HuH-7 (cell line): ENCODE results near the gene ANKRD16.
"Not testable (repeated sequence)": the region's sequence is repeated elsewhere in the genome, so short reads cannot be mapped to it uniquely, and the experiment has no call there.

Source experiments
- DNase-seq: peaks from one replicate; pipeline ENCODE4 v3.0.0; 2011; ENCODE audit warnings: low spot score

Gene ANKRD16

DNA sequence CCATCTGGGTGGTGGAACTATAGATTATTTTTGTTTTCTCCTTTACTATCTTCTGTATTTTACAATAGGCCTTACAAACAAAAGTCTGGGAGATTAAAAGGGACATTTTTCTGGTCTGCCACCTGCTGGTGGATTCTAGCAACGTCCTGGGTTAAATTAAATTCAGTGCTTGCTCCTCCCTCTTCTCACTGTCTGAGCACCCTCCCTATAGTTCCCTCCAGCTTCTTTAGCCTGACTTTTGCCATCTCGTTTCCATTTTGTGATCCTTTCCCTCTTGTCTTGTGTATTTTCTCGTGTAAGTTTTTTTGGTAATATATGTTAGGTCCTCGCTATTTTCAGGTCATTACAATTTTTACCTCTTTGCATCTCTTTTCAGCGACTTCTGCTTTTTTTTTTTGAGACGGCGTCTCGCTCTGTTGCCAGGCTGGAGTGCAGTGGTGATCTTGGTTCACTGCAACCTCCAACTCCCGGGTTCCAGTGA, 16.1 kb downstream of the ANKRD16 start:
- DNase-seq = peak; percentile 73

DNA sequence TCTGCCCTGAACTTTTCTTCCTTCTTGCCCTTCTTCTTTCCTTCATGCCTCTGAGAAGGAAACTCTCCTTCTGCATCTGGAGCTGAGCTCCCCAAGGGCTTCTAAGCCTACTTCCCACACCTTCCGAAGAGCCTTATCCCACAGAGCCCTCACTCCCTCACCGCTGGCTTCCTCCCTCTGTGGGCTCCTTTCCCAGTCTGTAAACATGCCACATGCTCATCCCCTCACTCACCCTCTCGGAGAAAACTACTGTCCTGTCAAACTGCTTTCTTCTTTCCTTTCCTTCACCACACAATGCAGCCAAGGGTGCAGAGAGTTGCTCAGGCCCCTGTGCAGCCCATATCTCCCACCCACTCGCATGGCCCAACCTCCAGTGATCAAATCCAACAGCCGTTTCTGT, 18.1 kb downstream of the ANKRD16 start:
- DNase-seq = no peak

DNA sequence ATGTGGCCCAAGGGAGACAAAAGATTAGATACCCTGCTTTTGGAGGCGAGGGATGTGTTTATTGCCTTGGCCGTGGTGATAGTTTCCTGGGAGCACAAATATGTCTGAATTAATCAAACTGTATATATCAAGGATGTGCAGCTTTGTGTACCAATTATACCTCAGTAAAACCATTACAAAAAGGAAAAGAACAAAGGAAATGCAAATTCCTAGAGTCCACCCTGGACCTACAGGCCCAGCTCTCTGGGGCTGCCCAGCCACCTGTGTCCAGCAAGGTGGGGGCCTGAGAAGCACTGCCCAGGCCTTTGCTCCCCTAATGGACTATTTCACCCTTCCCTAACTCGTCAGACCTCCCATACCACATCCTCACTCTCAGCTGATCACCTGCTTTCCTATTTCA, 20.5 kb downstream of the ANKRD16 start:
- no peak for DNase-seq

DNA sequence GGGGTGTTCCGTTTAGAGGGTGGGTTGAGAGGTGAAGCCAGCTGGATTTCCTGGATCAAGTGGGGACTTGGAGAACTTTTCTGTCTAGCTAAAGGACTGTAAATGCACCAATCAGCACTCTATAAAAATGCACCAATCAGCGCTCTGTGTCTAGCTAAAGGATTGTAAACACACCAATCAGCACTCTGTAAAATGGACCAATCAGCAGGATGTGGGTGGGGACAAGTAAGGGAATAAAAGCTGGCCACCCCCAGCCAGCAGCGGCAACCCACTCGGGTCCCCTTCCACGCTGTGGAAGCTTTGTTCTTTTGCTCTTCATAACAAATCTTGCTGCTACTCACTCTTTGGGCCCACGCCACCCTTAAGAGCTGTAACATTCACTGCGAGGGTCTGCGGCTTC, 21.3 kb downstream of the ANKRD16 start:
- DNase-seq = not testable (repeated sequence)

DNA sequence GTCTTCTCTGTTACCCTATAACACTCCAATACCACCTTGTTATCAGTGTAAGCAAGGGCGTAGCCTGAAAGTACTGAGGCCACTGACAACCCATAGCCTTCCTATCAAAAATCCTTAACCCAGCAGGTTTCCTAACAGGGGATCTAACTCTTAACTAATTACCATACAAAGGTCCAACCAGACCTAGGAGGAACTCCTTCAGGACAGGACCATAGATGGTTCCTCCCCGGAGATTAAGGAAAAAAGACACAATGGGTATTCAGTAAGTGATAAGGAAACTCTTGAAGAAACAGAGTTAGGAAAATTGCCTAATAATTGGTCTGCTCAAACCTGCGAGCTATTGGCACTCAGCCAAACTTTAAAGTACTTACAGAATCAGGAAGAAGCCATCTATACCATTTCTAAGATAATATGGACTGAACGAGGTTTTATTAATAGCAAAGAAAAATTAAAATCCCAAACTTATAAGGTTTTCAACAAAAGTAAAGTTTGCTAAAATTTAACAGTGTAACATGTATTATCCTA, 22.5 kb downstream of the ANKRD16 start:
- DNase-seq = not testable (repeated sequence)

DNA sequence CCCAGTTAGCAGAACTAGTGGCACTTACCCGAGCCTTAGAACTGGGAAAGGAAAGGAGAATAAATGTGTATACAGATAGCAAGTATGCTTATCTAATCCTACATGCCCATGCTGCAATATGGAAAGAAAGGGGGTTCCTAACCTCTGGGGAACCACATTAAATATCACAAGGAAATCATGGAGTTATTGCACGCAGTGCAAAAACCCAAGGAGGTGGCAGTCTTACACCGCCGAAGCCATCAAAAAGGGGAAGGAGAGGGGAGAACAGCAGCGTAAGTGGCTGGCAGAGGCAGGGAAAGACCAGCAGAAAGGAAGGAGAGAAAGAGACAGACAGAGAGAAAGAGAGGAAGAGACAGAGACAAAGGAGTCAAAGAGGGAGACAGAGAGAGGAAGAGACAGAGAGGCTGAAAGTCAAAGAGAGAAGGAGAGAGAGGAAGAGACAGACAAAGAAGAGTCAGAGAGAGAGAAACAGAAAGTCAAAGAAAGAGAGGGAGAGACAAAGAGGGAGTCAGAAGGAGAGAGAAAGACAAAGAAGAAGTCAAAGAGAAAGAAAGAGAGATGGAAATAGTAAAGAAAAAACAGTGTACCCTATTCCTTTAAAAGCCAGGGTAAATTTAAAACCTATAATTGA, 23.1 kb downstream of the ANKRD16 start:
- DNase-seq = not testable (repeated sequence)

DNA sequence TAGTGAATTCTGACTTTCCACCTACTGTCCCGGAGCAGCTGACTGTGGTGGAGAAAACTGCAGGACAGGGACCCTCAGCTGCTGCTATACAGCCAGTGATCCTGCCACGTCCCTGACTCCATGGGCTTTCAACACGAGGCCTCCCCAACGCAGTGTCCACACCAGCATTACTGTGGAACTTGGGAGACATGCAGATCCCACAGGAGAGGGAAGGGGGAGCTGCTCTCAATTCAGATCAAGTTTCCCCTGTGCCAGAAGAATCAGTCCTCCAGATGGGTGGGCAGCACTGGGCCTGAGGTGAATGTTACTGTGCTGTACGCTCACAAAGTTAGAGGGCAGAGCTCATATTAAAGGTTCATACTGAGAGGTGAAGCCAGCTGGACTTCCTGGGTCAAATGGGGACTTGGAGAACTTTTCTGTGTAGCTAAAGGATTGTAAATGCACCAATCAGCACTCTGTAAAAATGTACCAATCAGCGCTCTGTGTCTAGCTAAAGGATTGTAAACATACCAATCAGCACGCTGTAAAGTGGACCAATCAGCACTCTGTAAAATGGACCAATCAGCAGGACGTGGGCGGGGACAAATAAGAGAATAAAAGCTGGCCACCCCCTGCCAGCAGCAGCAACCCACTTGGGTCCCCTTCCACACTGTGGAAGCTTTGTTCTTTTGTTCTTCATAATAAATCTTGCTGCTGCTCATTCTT, 26.6 kb downstream of the ANKRD16 start:
- DNase-seq = not testable (repeated sequence)

DNA sequence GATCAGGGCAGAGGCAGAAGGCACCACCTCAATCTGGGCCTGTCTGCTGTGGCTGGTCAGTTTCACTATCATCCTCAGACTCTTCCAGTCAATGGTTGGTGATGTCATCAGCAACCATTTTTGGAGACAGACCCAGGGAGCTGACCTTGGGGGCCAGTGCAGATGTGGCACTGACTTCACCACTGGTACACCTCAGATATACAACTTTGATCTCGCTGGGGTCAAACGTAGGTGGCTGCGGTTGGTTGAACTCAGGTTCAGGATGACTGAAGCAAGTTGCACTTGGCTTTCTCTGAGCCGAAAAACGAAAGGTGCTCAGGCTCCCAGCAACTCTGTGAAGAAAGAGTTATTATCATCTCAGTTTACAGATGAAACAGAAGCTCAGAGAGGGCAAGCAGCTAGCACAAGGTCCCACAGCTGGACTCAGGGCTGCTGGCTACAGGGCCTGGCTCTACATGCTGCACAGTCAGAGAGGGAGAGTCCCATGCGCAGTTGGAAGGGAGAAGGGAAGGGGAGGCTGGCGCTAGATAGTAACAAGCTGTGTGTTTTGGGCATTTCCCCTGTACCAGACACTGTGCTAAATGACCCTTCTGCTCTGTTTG, 27.2 kb downstream of the ANKRD16 start:
- no peak for DNase-seq

DNA sequence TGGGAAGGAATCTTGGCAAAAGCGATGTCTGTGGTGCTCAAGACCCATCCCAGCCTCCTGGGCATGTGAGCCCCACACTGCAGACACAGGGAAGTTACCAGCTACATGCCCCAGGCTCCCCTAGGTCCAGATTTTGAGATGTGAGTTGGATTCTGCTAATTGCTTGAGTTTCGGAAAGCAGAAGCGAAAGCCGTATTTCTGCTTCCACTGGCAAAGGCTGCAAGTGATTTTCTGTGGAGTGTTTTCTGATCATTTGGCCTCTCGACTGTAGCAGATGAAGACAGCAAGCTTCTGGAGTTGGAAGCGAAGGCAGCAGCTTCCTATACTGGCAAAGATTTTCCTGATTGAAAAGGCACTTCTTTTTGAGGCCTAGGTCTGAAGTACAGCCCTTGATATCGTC, 29.6 kb downstream of the ANKRD16 start:
- no peak for DNase-seq

DNA sequence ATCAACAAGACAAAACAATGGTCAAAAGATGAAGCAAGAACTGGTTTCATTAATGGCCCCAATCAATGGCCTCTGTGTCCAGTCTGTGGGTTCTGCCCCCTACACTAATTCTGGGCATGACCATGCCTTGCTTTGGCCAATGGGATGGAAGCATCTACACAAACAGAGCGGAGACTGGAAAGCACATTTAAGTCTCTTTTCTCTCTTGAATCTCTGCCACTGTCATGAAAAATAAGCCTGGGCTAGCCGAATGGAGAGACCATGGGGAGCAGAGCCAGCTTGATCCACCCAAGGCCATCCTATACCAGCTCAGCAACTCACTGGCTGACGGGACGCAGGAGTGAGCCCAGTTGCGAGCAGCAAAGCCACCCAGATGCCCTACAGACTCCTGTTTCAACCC, 30.9 kb downstream of the ANKRD16 start:
- DNase-seq = no peak

DNA sequence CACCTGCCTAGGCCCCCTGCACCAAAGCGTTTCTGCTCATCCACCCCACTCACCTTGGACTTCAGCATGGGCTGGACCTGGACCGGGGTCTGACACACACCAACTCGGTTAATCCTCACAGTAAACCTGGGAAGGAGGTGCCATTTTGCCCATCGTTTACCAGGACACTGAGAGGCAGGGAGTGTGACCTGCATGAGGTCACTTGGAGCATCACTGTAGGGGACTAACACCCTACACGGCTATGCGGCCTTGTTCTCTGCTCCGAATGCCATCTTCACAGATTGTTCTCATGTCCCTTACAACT, 33.0 kb downstream of the ANKRD16 start:
- DNase-seq = no peak

DNA sequence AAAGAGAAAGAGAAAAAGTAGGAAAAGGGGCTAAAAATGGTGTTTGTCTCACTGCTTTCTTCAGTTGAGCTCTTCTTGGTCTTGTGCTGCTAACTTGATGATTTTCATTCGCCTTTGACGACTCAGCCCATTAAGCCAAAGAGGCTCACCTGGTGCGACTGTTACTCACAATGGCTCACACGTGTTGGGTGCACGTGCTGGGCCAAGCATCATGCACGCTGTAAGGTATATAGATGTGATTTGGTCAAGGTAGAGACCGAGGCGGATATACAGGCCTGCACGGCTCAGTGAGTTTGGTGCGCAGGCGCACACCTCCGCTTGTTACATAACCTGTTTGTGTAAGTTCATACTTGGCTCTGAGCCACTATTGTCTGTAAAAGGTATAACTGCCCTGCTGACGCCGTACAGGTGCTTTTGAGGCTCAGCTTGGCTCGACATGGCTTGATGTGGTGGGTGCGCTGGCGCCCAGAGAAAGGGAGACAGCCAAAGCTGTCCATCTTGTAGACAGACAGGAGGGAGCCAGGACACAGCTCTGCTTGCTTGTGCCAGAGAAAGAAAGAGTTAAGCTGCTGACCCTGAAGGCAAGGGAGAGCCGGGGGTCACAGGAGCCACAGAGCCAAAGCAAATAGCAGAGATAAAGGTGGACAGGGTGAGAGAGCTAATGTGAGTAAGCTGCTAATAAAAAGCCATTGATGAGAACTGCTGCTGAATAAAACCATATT, 33.6 kb downstream of the ANKRD16 start:
- no peak for DNase-seq

DNA sequence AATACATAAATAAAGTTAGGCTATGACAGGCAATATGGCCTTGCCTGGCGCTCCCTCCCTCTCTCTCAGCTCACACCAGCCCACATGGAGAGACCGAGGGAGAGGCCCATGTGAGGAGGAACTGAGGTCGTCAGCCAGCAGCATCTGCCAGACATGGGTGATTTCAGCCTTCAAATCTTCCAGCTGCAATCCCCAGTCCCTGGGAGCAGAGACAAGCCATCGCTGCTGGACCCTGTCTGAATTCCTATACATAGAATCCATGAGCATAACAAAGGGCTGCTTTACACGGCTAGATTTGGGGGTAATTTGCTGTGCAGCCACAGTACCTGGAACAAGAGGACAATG, 35.6 kb downstream of the ANKRD16 start:
- no peak for DNase-seq

DNA sequence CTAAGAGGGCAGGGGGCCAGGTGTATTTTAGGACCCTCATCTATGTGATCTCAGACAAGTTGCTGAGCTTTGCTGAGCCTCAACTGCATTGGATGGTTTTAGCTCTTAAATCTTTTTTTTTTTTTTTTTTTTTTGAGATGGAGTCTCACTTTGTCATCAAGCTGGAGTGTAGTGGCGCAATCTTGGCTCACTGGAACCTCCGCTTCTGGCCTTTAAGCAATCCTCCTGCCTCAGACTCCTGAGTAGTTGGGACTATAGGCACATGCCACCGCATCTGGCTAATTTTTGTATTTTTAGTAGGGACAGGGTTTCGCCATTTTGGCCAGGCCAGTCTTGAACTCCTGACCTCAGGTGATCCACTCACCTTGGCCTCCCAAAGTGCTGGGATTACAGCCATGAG, 43.0 kb downstream of the ANKRD16 start:
- DNase-seq = not testable (repeated sequence)

DNA sequence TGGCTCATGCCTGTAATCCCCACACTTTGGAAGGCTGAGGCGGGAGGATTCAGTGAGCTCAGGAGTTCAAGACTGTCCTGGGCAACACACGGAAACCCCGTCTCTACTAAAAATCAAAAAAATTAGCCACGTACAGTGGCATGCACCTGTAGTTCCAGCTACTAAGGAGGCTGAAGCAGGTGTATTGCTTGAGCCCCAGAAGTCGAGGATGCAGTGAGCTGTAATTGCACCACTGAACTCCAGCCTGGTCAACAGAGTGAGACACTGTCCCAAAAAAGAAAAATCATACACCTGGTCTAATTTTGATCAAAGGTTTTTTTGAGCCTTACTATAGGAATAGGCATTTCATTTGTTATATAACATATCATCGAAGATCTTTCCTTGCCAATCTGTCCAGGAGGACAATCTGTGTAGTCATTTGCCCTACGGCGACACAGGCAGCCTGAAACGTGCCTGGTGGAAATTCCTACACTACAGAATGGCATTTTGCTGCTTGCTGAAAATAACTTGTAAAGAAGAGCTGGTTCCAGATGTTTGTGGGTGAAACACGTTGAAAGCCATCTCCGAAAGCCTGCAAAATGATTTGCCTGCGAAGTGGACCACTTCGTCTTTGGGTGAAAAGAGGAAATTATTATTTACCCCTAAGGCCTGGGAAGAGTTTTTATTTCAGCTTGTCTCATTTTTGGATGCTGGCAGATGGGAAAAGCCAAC, 45.2 kb downstream of the ANKRD16 start:
- DNase-seq = no peak

DNA sequence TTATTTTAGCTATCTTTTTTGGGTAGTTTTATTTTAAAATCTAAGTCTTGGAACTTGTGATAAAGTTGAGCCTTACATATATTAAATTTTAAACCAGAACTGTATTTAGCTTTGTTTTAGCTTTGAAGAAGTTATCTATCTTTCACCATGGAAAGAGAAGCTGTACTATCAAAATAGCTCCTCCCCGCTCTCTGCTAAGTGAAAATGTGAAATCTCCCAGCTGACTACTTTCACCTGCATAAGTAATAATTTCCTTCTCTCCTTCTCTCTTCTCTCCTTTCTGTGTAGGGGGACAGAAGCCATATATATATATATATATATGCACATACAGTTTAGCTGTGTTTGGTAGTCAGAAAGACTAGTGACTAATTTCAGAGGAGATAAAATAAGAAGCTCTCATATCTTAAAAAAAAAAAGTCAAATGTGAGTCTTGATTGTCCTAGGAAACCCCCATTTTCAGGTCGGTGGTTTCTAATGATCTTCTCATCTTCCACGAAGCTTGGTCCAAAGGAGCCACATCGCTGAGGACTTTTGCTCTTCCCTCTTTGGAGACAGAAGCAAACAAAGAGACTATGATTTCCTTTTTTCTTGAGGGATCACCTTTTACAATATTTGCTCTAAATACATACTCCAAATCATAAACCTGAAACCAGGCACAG, 45.9 kb downstream of the ANKRD16 start:
- no peak for DNase-seq

DNA sequence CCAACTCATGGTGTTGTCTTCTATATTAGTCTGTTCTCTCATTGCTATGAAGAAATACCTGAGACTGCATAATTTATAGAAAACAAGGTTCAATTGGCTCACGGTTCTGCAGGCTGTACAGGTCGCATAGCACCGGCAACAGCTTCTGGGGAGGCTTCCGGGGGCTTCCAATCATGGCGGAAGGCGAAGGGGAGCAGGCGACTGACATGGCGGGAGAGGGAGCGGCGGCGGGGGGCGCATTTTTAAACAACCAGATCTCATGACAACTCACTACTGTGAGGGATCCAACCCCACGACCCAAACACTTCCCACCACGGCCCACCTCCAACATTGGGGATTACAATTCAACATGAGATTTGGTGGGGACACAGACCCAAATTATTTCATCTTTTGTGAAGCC, 47.7 kb downstream of the ANKRD16 start:
- DNase-seq = no peak

DNA sequence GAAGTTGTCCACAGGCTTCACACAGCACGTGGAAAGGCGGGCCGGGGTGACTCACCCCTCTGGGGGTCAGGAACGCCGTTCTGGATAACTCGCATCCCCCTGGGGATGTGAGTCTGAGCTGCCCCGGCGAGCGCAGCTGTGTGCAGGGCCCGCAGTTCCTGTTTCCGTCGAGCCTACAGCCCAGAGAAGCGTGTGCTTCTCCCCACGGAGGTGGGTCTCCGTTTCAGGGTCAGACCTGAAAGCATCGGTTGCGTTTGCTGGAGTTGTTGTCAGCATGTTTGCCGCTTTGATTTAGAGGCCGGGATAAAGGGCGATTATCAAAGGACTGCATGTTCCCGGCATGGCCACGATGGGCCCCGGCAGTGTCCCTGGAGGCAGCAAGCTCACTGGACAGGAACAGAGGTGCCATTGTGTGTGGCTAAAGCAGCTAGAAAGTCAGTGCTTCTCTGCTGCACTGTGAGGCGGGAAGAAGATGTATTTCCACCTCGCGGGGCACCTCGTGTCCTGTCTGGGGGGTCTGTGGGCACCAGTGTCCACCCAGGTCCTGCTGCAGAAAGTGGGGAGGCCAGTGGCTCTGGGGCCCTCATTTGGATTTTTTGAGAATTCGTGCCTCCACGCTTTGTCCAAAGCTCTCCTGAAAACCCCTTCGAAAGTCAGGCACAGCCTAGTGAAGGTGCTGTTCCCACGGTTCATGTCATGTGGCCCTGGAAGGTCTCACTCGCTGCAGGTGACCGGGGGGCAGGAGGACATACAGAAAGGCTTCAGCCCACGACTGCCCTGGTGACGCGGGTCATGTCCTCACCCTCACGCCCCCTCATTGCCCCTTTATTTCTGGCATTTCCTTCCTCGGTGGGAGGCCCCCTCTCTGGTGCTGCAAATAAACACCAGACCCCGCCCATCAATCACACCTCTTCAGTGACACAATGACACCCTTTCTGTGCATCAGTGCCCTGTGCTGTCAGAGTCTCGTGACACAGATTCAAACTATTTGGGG, 49.1 kb downstream of the ANKRD16 start:
- peak; percentile 50 for DNase-seq

DNA sequence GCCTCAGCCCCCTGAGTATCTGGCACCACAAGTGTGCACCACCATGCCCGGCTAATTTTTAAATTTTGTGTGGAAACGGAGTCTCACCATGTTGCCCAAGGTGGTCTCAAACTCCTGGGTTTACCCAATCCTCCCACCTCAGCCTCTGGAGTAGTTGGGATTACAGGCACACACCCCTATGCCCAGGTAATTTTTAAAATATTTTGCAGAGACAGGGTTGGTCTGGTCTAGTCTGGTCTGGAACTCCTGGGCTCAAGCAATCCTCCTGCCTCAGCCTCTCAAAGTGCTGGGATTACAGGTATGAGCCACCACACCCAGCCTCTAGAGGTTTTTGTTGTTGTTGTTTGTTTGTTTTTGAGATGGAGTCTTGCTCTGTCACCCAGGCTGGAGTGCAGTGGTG, 53.5 kb downstream of the ANKRD16 start:
- DNase-seq = not testable (repeated sequence)

DNA sequence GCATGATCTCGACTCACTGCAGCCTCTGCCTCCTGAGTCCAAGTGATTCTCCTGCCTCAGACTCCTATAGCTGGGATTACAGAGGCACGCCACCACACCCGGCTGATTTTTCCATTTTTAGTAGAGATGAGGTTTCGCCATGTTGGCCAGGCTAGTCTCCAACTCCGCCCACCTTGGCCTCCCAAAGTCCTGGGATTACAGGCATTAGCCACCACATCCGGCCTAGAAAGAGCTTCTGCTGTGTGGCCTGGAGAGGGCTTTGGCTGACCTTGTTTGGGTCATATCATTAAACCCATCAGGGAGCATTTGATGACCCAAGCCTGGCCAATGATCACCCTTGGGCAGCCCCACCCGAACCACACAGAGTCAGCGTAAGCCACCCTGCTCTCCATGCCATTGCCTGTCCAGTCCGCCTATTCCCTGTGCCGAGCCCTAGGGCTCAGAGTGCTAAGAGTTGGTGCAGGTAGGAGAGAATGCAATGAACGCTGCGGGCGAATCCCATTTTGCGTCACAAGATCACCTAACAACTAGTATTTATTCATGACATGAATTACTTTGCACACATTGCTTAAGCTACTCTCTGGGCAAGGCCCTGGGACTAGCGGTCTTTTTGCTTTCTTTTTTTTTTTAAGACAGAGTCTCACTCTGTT, 54.1 kb downstream of the ANKRD16 start:
- DNase-seq = no peak
